Cardiac muscle cell (in vitro differentiated cells and primary cell): ENCODE results near the gene NCAPD2. TPM values are rescaled to one million over a fixed set of nuclear protein-coding genes. Genes with fewer than 3 reads are reported as not detected.

ENCODE experiments used
- DNase-seq, 2 donors: peaks; one replicate each; pipeline versions ENCODE4 v3.0.0 to v3.0.0-alpha.2; 2010 to 2017; ENCODE audit warnings: low read depth in 1 of 2, low spot score in 1 of 2
- H3K27ac ChIP-seq: fragments of 200-600 bp; sonication (generic); 2 replicates; pipeline ENCODE4 v1.5.1; 2016
- H3K27me3 ChIP-seq: fragments of 200-600 bp; sonication (generic); 2 replicates; pipeline ENCODE4 v1.6.0; 2016; ENCODE audit warnings: control low read depth
- H3K36me3 ChIP-seq: fragments of 200-600 bp; sonication (generic); 2 replicates; pipeline ENCODE4 v1.5.1; 2016; ENCODE audit warnings: control low read depth
- H3K4me1 ChIP-seq: fragments of 200-600 bp; sonication (generic); 2 replicates; pipeline ENCODE4 v1.8.1; 2017; ENCODE audit warnings: low read depth, mild to moderate bottlenecking, mixed run types
- H3K4me3 ChIP-seq: fragments of 200-600 bp; sonication (generic); 2 replicates; pipeline ENCODE4 v1.5.1; 2016; ENCODE audit warnings: mild to moderate bottlenecking
- H3K9me3 ChIP-seq: fragments of 200-600 bp; sonication (generic); 2 replicates; pipeline ENCODE4 v1.5.1; 2017; ENCODE audit warnings: low read depth, mild to moderate bottlenecking, control low read depth
- polyA plus RNA-seq: library from polyadenylated mRNA; unstranded; fragments of >200 nt; fragmentation: Nextera tagmentation; extraction: Ambion mirVana; gene quantifications from 2 replicates; pipeline ENCODE4 v1.2.1, GENCODE V29; 2016
- total RNA-seq: library from RNA; depleted of rRNA; stranded (reverse); fragments of >200 nt; gene quantifications from 2 replicates; pipeline ENCODE4 v1.2.3, GENCODE V29; 2016
- TF ChIP-seq, protein P1 (sequence below): IDR thresholded peaks from 2 replicates; pipeline ENCODE4 v1.5.1; 2012; ENCODE audit warnings: low read depth, mild to moderate bottlenecking, low read length

Gene NCAPD2
- total and polyA plus RNA-seq, 2 experiments from 2014 or later, result 20.2 to 134 TPM

DNA sequence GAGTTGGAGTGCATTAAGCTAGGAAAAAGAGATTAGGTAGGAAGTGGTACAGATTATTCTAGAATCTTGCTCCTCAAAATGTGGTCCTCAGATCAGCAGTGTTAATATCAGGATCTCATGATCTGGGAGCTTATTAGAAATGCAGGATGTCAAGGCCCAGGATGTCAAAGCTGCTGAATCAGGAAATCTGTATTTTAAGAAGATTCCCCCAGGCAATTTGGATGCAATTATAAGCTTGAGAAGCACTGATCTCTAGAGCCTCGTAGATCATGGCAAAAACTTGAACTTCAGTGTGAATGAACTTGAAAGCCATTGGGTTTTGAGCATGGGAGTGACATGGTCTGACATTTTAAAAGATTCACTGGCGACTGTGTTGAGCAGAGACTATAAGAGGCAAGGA lies 6.6 kb downstream of the NCAPD2 start:
- Histone ChIP-seq H3K27me3 (no peaks in the 10 kb centered on the region), H3K36me3 (peaks cover 25% of the 10 kb centered on the region), H3K4me1 (no peaks in the 10 kb centered on the region), H3K27ac (no peak overlapping the region), H3K9me3 (no peaks in the 10 kb centered on the region), H3K4me3 (no peak overlapping the region)
- TF ChIP-seq, protein P1, sequence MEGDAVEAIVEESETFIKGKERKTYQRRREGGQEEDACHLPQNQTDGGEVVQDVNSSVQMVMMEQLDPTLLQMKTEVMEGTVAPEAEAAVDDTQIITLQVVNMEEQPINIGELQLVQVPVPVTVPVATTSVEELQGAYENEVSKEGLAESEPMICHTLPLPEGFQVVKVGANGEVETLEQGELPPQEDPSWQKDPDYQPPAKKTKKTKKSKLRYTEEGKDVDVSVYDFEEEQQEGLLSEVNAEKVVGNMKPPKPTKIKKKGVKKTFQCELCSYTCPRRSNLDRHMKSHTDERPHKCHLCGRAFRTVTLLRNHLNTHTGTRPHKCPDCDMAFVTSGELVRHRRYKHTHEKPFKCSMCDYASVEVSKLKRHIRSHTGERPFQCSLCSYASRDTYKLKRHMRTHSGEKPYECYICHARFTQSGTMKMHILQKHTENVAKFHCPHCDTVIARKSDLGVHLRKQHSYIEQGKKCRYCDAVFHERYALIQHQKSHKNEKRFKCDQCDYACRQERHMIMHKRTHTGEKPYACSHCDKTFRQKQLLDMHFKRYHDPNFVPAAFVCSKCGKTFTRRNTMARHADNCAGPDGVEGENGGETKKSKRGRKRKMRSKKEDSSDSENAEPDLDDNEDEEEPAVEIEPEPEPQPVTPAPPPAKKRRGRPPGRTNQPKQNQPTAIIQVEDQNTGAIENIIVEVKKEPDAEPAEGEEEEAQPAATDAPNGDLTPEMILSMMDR, result no peak
- DNase-seq, result no peak

DNA sequence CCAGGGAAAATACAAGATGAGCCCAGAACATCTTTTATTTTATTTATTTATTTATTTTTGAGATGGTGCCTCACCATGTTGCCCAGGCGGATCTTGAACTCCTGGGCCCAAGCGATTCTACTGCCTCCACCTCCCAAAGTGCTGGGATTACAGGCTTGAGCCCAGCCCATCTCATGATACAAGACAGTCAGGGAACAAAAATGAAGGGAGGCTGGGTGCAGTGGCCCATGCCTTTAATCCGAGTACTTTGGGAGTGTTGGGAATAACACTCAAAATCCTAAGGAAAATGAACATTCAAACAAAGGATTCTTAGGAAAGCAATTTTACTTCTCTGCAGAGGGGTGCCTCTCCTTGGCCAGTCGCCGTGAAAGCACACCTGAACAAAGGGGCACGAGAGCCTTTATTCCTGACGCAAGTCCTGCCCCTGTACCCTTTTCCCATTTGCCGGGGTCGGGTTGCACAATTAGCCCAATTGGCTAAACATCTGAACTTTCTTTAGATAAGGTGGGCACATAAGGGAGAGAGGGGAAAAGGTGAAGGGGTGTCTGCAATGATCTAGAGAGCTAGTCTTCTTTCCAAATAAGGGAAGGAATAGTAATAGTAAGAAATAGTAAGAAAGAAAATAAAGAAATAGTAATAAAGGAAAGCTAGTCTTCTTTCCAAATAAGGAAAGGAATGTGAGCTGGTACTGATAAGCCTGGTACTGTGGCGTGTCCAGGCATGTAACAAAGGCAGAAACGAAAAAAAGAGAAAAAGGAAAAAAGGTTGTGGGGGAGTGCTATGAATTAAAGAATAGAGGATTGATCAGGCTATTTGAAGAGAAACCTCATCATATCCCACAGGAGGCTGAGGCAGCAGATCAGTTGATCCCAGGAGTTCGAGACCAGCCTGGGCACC lies 13.4 kb downstream of the NCAPD2 start:
- H3K27ac ChIP-seq, result peak overlapping the region; percentile 95
- H3K4me1 ChIP-seq, result peaks cover 13% of the 10 kb centered on the region
- H3K27me3 ChIP-seq, result no peaks in the 10 kb centered on the region
- TF ChIP-seq, protein P1, result no peak
- H3K36me3 ChIP-seq, result peaks cover 17% of the 10 kb centered on the region
- no peak overlapping the region for H3K4me3 ChIP-seq
- H3K9me3 ChIP-seq, result no peaks in the 10 kb centered on the region
- peak; percentile 53 to 59 for DNase-seq

DNA sequence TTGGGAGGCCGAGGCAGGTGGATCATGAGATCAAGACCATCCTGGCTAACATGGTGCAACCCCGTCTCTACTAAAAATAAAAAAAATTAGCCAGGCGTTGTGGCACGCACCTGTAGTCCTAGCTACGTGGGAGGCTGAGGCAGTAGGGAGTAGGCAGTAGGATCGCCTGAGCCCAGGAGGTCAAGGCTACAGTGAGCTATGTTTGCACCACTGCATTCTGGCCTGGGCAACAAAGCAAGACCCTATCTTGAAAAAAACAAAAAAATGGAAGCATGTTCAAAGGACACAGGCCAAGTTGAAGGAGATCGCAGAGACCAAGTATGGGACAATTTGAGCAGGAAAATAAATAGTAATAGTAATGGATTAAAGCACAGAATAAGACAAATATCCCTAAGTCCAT lies 14.2 kb downstream of the NCAPD2 start:
- Histone ChIP-seq H3K4me1 (peaks cover 13% of the 10 kb centered on the region), H3K36me3 (peaks cover 24% of the 10 kb centered on the region), H3K27me3 (no peaks in the 10 kb centered on the region), H3K4me3 (no peak overlapping the region), H3K27ac (peak overlapping the region; percentile 95), H3K9me3 (no peaks in the 10 kb centered on the region)
- TF ChIP-seq, protein P1, result no peak
- no peak for DNase-seq

- H3K36me3 ChIP-seq, result peaks cover 63% of the 10 kb centered on the region
- TF ChIP-seq, protein P1, result no peak
- no peak overlapping the region for H3K27ac ChIP-seq
- H3K4me3 ChIP-seq, result no peak overlapping the region
- H3K9me3 ChIP-seq, result no peaks in the 10 kb centered on the region
- no peak for DNase-seq
- H3K27me3 ChIP-seq, result no peaks in the 10 kb centered on the region
- H3K4me1 ChIP-seq, result no peaks in the 10 kb centered on the region
Measured at GRCh38 chr12:6520186-6520585, 26.3 kb downstream of the NCAPD2 start.

DNA sequence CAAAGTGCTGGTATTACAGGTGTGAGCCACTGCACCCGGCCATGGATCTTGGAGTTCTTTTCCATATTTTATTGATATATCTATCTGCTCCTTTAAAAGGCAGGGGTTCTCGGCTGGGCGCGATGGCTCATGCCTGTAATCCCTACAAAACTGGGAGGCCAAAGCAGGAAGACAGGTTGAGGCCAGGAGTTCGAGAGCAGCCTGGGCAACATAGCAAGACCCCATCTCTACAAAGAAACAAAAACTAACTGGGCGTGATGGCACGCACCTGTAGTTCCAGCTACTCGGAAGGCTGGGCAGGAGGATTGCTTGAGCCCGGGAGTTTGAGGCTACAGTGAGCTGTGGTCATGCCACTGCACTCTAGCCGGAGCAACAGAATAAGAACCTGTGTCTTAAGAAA lies 28.3 kb downstream of the NCAPD2 start:
- TF ChIP-seq, protein P1, result no peak
- Histone ChIP-seq H3K36me3 (peaks cover 68% of the 10 kb centered on the region), H3K9me3 (no peaks in the 10 kb centered on the region), H3K27me3 (no peaks in the 10 kb centered on the region), H3K27ac (no peak overlapping the region), H3K4me3 (no peak overlapping the region), H3K4me1 (no peaks in the 10 kb centered on the region)
- DNase-seq, result no peak
